NCI-H146 (cell line): ENCODE results near the gene ATP6V1G2.

Experiments
- DNase-seq: peaks from one replicate; lab custom pipeline; 2025; lab: John Stamatoyannopoulos, UW

Gene ATP6V1G2

DNA sequence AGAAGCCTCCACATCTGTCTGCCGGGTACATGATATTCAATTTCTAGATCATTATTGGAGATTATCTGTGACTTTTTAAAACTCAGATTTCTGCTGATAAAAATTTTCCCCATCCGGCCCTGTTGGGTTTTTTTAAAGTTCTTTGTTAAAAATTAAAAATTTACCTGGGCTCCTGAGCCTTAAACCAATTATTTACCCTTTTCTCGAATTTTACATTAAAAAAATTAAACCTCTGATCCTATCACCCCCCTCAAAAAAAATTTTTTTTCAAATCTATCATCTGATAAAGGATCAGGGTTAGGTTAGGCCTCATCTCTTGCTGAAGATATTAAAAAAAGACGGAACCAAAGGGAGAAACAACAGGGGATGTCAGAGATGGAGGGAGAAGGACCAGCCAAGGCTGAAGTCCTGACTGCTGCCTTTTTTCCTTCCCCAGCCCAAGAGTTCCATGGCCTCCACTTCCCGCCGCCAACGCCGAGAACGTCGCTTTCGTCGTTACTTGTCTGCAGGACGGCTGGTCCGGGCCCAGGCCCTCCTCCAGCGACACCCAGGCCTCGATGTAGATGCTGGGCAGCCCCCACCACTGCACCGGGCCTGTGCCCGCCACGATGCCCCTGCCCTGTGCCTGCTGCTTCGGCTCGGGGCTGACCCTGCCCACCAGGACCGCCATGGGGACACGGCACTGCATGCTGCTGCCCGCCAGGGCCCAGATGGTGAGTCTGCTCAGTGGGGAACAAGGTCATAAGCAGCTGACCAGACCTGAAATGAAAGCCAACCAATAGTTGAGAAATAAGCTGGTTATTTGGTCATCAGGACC, 1.5 kb upstream of the ATP6V1G2 start:
- DNase-seq = no peak

DNA sequence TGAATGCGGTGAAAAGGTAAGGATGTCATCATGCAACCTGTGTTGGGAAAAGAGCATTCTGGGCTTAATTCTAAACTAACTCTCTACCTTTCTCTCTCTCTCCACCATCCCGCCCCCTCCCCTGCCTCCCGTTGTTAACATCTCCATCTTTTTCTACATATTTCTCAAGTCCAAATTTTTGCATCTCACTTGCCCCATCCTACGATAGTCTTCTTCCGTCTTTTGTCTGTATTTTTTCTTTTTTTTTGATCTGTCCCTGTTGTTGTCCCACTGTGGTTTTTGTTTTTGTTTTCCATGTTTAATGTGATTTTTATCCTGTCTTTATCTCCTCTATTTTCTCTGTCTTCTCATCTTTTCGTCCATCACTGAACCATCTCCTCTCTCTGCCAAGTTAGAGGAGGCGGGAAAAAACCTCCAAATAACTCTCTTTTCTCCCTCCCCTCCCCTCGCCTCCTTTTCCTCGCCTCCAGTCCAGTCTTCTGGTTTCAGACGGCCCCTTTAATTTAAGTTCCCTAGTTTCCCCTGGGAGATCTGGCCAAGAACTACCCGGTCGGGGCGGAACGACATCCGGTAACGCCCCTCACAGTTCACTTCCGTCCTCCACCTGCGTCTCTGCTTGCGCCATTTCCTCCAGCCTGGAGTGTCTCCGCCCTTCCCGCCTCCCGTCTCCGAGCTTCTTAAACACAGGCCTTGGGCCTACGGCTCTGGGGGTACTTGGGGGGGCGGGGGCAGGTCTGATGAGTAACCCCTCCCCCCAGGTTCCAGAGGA, 734 bp upstream of the ATP6V1G2 start, which contains the start of gene NFKBIL1:
Gene NFKBIL1, plus strand, starts transcription at position 651 of the 769 bp plus-strand sequence. Its CDS starts 87 bp downstream, at position 738.
- DNase-seq = peak; percentile 96

- no peak for DNase-seq
Measured at GRCh38 chr6:31545291-31545690, 1.1 kb downstream of the ATP6V1G2 start.

DNA sequence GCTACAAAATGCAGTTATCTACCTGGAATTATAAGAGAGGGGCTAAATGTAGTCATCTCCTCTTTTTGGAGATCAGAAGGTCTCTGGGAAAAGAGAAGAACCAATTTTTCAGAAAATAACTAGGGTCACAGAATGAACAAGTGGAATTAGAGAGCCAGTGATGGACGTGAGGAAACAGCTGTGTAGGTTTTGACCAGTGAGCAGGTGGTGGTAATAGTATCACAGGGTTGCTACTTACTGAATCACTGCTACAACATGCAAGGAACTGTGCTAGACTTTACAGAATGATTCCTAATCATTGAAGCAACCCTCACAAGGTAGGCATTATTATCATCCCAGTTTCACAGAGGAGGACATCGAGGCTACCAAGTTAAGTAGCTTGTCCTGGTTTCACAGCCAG, 1.7 kb downstream of the ATP6V1G2 start:
- no peak for DNase-seq

- no peak for DNase-seq
Measured at GRCh38 chr6:31543639-31544038, 2.8 kb downstream of the ATP6V1G2 start.

- DNase-seq = peak; percentile 98
Measured at GRCh38 chr6:31541658-31542521, 4.5 kb downstream of the ATP6V1G2 start, which contains the start of gene DDX39B. Gene DDX39B (minus strand): TSS chr6:31542003. CDS start chr6:31540532, 1,471 bp downstream.

- DNase-seq = peak; percentile 81
Measured at GRCh38 chr6:31541059-31541657, 5.2 kb downstream of the ATP6V1G2 start.

DNA sequence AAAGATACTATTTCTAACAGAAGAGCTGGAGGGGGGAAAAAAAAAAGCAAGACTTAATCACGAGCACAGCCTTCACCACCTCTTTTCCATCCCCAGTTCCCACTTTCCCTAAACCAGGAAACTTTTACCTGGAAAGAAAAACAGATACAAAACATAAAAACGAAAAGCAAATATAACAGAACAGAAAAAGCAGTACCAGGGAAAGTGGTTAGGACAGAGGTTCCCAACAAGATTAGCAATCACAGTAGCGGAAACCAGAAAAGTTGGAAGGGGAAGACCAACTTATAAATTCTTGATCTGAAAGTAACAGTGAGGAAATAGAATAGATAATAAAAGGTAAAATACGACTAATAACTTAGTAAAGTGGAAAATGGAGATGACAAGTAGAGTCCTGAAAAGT, 5.8 kb downstream of the ATP6V1G2 start:
- no peak for DNase-seq

GRCh38 chr6:31538805-31539400, 7.5 kb downstream of the ATP6V1G2 start:
- DNase-seq = no peak

DNA sequence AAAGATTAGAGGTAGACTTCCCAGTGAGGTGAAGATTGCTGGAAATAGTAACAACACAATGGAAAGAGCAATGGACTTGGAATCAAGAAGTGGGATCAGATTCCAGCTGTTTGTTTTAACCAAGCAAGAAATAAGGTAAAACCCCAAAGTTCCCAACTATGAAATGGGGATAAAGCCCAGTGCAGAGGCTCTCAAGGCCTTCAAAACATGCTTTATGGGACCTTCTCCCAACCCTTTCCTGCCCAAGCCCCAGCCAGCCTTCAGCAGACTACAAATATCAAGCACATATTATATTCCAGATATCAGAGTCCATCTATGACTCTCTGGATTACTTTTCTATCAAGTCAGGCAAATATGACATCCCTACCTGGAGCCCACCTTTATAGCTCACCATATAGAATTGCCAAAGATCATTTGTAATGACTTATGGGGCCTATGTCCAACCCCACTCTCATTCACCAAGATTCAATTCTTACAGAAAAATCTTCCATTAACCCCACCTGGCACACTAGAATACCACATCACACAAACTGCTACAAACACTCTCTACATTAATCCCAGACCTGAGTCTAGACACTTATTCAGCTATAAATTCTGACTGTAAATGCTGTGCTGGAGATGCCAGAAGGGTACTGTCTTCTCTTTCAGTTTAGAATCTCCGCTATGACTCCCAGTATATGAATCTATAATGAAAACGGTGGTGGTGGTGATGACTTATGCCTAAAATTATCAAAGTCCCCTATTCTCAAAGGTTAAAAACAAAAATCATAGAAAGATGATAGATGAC, 10.7 kb downstream of the ATP6V1G2 start:
- no peak for DNase-seq

DNA sequence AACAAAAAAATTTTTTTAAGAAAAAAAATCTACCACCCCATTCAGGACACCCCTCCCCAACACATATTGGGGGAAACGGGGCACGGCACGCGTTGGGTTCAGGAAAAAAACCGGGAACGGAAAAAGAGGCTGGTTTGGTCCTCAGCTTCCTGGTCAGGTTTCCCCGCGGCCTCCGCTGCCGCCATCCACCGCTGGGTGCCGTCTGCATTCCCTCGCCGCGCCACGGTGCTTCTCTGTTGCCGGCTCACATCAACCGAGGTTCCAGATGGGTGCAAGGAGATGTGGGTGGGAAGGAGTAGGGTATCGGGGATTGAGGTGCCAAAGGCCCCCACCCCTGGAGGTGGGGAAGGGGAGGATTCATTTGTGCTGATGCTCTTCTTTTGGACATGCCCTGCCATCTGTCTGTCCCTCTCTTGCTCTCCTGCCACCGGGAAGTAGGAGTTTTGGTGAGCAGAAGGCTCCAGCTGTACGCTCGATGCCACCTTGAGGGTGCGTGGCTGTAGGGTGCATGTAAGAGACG, 11.8 kb downstream of the ATP6V1G2 start:
- DNase-seq = no peak

DNA sequence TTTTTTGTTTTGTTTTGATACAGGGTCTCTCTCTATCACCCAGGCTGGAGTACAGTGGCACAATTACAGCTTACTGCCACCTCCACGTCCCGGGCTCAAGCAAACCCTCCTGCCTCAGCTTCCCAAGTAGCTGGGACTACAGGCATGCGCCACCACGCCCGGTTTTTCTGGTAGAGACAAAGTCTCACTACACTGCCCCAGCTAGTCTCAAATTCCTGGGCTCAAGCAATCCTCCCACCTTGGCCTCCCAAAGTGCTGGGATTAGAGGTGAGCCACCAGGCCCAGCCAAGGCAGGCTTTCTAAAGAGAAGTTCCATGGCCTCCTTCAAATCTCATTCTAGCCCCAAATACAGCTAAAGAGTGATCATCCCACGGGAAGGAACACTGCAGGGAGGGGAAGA, 12.4 kb downstream of the ATP6V1G2 start:
- no peak for DNase-seq

DNA sequence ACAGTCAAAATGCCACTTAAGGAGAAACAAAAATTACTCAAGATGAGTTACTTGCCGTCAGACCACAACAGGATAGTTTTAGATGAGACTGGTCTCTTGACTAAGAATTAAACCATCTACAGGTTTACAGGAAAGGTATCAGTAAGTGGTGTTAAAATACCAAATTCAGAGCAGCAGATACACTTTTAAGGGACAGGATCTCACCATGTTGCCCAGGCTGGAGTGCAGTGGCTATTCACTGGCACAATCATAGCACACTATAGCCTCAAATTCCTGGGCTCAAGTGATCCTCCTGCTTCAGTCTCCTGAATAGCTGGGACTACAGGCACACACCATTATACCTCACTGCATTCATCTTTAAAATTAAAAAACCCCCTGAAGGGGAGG, 13.0 kb downstream of the ATP6V1G2 start:
- no peak for DNase-seq

DNA sequence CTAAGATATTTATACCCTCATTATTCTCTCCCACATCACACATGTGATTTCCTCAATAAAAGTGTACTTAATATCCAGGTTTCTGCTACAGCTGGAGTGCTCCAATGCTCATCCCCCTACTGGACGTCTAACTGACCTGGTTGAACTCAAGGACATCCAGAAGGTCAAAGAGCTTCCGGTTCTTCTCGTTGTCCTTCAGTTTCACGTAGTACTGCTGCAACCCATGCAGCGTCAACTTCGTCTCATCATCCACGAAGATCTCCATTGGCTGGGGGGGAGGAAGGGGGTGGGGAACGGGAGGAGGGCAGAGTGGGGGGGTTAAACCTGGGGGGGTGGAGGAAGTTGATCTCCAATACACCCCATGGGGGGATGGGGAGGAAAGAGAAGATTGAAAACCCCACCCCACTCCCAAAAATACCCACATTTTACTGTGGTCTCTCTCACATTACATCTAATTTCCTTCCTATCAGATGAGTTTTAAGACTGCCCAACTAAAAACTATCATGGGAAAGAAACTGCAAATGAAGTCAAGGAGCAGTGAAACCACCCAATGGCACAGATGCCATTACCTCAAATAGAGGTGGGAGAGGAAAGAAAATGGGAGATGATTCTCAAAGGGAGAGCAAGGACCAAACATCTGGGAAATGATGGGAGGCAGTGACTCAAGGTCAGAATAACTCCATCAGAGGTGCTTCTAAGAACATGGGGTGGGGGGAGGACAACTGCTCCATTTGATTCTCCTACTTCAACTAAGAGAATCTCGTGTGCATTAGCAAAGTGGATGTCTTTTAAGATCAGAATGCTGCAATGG, 13.6 kb downstream of the ATP6V1G2 start:
- no peak for DNase-seq

DNA sequence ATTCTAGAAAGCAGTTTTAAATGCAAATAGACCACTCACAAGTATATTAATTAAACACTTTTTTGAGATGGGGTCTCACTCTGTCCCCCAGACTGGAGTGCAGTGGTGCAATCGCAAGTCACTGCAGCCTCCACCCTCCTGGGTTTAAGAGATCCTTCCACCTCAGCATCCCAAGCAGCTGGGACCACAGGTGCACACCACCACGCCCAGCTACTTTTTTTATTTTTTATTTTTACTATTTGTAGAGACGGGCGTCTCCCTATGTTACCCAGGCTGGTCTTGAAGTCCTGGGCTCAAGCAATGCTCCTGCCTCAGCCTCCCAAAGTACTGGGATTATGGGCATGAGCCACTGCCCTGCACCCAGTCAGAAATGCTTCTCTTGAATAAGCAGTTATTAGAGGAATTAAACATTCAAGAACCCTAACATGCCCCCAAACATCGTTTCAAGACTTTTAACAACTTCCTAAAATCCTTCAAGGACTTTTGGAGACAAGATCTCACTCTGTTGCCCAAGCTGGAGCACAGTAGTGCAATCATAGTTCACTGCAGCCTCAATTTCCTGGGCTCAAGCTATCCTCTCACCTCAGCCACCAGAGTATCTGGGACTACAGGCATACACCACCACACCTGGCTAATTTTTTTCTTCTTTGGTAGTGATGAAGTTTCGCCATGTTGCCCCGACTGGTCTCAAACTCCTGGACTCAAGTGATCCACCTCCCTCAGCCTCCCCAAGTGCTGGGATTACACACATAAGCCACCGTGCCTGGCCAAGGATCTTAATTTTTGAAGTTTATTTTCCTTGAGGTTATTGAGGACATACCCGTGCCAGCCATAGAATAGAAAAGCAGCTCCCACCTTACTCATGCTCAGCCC, 14.4 kb downstream of the ATP6V1G2 start:
- DNase-seq = no peak

- no peak for DNase-seq
Measured at GRCh38 chr6:31531162-31531561, 15.2 kb downstream of the ATP6V1G2 start.

DNA sequence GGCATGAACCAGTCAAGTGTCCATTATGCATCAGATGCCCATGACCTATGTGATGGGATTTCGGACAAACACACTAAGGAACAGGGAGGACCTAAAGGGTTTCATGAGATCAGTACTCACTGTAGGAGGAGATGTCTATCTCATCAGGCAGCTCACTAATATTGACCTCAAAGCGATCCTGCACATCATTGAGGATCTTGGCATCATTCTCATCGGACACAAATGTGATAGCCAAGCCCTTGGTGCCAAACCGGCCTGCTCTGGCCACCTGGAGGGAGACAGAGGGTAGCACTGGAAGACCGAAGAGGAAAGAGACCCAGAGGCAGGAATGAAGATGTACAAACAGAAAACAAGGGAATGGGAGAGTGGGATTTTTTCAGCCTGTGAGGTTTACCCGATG, 15.7 kb downstream of the ATP6V1G2 start:
- DNase-seq = no peak
